HAP-1 (cell line): ENCODE measurements around the gene UPP2.

Experiments used
- DNase-seq, 2 experiments: peaks; one replicate each; pipeline ENCODE4 v3.0.0-alpha.2; 2016 to 2020; ENCODE audit warnings: low spot score in 2 of 2
- H3K27me3 ChIP-seq: fragments of 250-450 bp; sonication (Bioruptor Pico); 2 replicates; pipeline ENCODE4 v1.5.1; 2020; ENCODE audit warnings: low read depth, mild to moderate bottlenecking, moderate library complexity
- H3K36me3 ChIP-seq: fragments of 250-450 bp; sonication (Bioruptor Pico); replicated peaks from 2 replicates; pipeline ENCODE4 v1.5.1; 2020; ENCODE audit warnings: mild to moderate bottlenecking
- H3K4me1 ChIP-seq: fragments of 250-450 bp; sonication (Bioruptor Pico); 2 replicates; pipeline ENCODE4 v1.5.1; 2020; ENCODE audit warnings: mild to moderate bottlenecking
- H3K4me3 ChIP-seq: fragments of 250-450 bp; sonication (Bioruptor Pico); 2 replicates; pipeline ENCODE4 v1.5.1; 2020; ENCODE audit warnings: mild to moderate bottlenecking, moderate library complexity
- H3K9me3 ChIP-seq: fragments of 250-450 bp; sonication (Bioruptor Pico); 2 replicates; pipeline ENCODE4 v1.5.1; 2020; ENCODE audit warnings: mild to moderate bottlenecking, moderate library complexity
- in situ Hi-C: fragments of 300-500 bp; cut with MboI; formaldehyde crosslinking; loops from 3 replicates; pipeline ENCODE4 v1.14.3; 2020; ENCODE audit warnings: low sequenced_read_pairs, inconsistent platforms, mixed read lengths

The UPP2 gene

GRCh38 chr2:158120664-158121641 is 19.3 kb downstream of the UPP2 start:
- H3K27me3 ChIP-seq = no peaks in the 10 kb centered on the region
- no peaks in the 10 kb centered on the region for H3K9me3 ChIP-seq
- no peak overlapping the region for H3K4me3 ChIP-seq
- no peaks in the 10 kb centered on the region for H3K36me3 ChIP-seq
- in situ Hi-C loops = no loop called here
- H3K4me1 ChIP-seq = peaks cover 13% of the 10 kb centered on the region
- no peak for DNase-seq

DNA sequence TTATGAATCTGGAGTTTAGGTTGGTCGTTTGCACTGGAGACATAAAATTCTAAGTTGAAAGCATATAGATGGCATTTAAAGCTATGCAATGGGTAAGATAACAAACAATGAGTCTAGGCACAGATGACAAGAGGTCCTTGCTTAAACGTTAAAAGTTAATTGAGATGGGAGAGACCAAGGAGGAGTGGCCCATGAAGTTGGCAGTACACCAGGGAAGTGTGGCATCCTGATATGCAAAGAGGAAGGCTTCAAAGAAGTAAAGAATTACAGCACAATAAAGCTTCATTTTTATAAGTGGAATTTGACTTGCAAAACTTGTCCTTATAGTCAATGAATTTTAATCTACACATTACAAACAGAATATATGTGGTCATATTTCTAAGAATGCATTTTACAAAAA is 23.2 kb downstream of the UPP2 start:
- in situ Hi-C loops = no loop called here
- peaks cover 13% of the 10 kb centered on the region for H3K4me1 ChIP-seq
- no peak overlapping the region for H3K4me3 ChIP-seq
- no peaks in the 10 kb centered on the region for H3K9me3 ChIP-seq
- no peaks in the 10 kb centered on the region for H3K27me3 ChIP-seq
- DNase-seq = no peak
- H3K36me3 ChIP-seq = no peaks in the 10 kb centered on the region

GRCh38 chr2:158125756-158126498 is 24.3 kb downstream of the UPP2 start:
- no peaks in the 10 kb centered on the region for H3K27me3 ChIP-seq

GRCh38 chr2:158127380-158127804 is 25.7 kb downstream of the UPP2 start:
- Histone ChIP-seq H3K4me3 (no peak overlapping the region), H3K4me1 (no peaks in the 10 kb centered on the region), H3K9me3 (no peaks in the 10 kb centered on the region), H3K36me3 (no peaks in the 10 kb centered on the region), H3K27me3 (no peaks in the 10 kb centered on the region)
- DNase-seq = no peak
- in situ Hi-C loops = no loop called here

More at GRCh38 chr2:158125756-158126498, 24.3 kb downstream of the UPP2 start:
- in situ Hi-C loops = no loop called here
- no peaks in the 10 kb centered on the region for H3K9me3 ChIP-seq
- H3K4me3 ChIP-seq = no peak overlapping the region
- H3K4me1 ChIP-seq = peaks cover 5% of the 10 kb centered on the region; the same call in 1 of the 2 replicates
- H3K36me3 ChIP-seq = no peaks in the 10 kb centered on the region
- DNase-seq = no peak

DNA sequence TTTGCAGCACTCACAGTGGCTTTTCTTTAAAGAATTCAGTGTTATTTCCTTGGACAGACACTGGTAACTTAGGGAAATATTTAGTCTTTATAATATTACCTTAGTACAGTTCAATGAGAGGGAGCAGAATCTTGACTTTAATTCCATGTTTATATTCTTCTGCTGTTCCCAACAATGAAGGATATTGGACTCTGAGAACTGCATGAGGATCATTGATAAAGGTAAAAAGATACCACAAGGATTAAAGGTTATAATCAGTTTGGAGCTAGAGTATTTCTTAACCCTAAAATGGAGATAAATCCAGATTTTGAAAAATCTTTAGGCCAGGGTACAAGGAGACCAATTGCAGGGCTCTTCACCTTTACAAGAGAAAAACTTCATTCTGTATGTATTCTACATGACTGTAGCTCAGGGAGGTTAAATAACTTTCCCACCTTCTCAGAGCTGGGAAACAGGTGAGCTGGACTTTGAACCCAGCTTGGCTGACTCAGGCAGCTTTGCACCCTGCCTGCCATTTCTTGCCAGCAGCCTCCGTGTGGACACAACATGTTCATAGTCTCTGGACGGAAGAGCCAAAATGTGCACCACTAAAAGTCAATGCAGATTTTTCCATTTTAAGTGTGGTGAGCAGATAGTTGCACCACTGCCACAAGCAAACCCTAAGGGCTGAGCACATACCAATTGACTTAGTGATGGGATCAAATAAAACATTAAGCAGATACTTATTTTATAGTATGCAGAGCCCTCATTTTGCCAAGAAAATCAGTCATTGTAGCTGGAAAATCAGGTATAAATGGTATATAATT is 26.7 kb downstream of the UPP2 start:
- no peaks in the 10 kb centered on the region for H3K4me1 ChIP-seq
- no peaks in the 10 kb centered on the region for H3K27me3 ChIP-seq
- H3K4me3 ChIP-seq = no peak overlapping the region
- H3K9me3 ChIP-seq = no peaks in the 10 kb centered on the region
- in situ Hi-C loops = no loop called here
- no peaks in the 10 kb centered on the region for H3K36me3 ChIP-seq
- no peak for DNase-seq

DNA sequence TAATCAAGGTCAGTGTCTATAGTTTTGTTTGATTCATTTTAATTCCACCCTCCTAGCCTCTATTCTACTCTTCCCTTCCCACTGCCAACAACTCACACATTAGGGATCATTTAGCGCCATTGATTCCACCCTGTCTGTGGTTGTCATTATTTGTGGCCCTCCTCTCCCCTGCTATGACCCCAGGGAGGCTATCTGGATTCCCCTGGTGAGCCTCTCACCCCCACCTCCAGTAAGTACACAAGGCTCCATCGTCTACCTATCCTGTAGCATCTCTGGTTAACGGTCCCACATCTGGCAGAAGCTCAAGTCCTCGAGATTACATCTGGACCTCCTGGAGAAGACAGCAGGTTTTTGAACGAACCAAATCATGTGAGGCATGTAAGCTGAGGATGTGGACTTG is 27.4 kb downstream of the UPP2 start:
- H3K27me3 ChIP-seq = peaks cover 3% of the 10 kb centered on the region; the same call in 1 of the 2 replicates
- in situ Hi-C loops = no loop called here
- DNase-seq = no peak

DNA sequence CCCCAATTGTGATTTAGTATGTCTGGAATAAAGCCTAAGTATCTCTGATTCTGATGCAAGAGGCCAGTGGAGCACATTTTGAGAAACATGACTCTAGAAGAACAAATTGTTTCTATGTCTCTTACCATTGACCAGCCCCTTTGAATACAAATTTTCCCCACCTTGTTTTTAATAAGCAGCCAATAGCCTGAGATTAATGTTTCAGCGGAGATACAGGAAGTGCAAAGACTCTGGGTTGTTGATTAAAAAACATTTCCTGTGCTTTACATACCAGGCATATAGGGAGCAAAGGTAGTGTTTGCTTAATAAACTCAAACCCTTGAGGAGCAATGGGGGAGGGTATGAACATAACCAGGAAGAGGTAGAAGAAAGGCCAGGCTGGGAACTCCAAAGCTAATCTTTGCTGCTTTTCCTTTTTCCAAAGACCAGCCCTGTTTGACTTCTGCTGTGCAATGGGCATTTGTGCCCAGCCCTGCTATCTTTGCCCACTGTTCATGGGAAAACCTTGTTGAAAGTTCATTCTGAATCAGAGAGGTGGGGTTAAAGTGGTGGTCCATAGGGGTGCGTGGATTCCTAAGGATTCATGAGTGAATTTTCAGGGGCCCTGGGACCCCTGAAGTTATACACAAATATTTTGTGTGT is 29.3 kb downstream of the UPP2 start:
- H3K4me1 ChIP-seq = no peaks in the 10 kb centered on the region
- H3K27me3 ChIP-seq = peaks cover 4% of the 10 kb centered on the region; the same call in 1 of the 2 replicates
- no peaks in the 10 kb centered on the region for H3K36me3 ChIP-seq
- H3K4me3 ChIP-seq = no peak overlapping the region
- no peaks in the 10 kb centered on the region for H3K9me3 ChIP-seq
- DNase-seq = no peak
- in situ Hi-C loops = no loop called here

More for the DNA sequence above, 27.4 kb downstream of the UPP2 start:
- no peaks in the 10 kb centered on the region for H3K9me3 ChIP-seq
- no peak overlapping the region for H3K4me3 ChIP-seq
- H3K36me3 ChIP-seq = no peaks in the 10 kb centered on the region
- H3K4me1 ChIP-seq = no peaks in the 10 kb centered on the region

GRCh38 chr2:158131483-158131912 is 29.8 kb downstream of the UPP2 start:
- peaks cover 4% of the 10 kb centered on the region; the same call in 1 of the 2 replicates for H3K27me3 ChIP-seq
- no peaks in the 10 kb centered on the region for H3K4me1 ChIP-seq
- no peak overlapping the region for H3K4me3 ChIP-seq
- H3K36me3 ChIP-seq = no peaks in the 10 kb centered on the region
- no peaks in the 10 kb centered on the region for H3K9me3 ChIP-seq
- in situ Hi-C loops = no loop called here
- no peak for DNase-seq

- no peak for DNase-seq
- in situ Hi-C loops = no loop called here
Measured at GRCh38 chr2:158131919-158132566, 30.4 kb downstream of the UPP2 start.

GRCh38 chr2:158134055-158134454 is 32.4 kb downstream of the UPP2 start:
- no peak for DNase-seq
- in situ Hi-C loops = no loop called here
- no peak overlapping the region for H3K4me3 ChIP-seq

More at GRCh38 chr2:158131919-158132566, 30.4 kb downstream of the UPP2 start:
- Histone ChIP-seq H3K27me3 (peaks cover 4% of the 10 kb centered on the region; the same call in 1 of the 2 replicates), H3K4me1 (no peaks in the 10 kb centered on the region), H3K9me3 (no peaks in the 10 kb centered on the region), H3K36me3 (no peaks in the 10 kb centered on the region), H3K4me3 (no peak overlapping the region)

GRCh38 chr2:158134655-158135054 is 33.0 kb downstream of the UPP2 start:
- Histone ChIP-seq H3K36me3 (no peaks in the 10 kb centered on the region), H3K4me1 (no peaks in the 10 kb centered on the region), H3K4me3 (no peak overlapping the region), H3K27me3 (peaks cover 4% of the 10 kb centered on the region; the same call in 1 of the 2 replicates), H3K9me3 (no peaks in the 10 kb centered on the region)
- no peak for DNase-seq
- in situ Hi-C loops = no loop called here

More at GRCh38 chr2:158134055-158134454, 32.4 kb downstream of the UPP2 start:
- no peaks in the 10 kb centered on the region for H3K36me3 ChIP-seq
- no peaks in the 10 kb centered on the region for H3K4me1 ChIP-seq
- H3K9me3 ChIP-seq = no peaks in the 10 kb centered on the region
- H3K27me3 ChIP-seq = peaks cover 4% of the 10 kb centered on the region; the same call in 1 of the 2 replicates

DNA sequence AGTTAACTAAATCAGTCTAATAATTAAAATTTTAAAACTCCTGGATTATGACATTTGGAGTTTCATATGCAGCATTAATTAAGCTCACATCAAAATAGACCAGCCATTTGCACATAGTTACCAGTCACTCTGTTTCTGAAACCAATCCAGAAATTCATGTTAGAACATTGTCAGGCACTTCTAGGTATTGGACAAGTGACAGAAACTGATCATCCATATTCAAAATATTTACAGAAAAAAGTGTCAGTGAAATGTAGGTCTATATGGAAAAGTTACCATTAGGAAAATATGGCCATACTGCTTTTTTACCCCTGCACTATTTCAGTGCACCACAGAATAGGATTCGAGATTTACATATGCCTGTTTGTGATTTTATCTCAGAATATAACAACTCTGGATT is 33.4 kb downstream of the UPP2 start:
- DNase-seq = no peak
- Histone ChIP-seq H3K4me1 (no peaks in the 10 kb centered on the region), H3K9me3 (no peaks in the 10 kb centered on the region), H3K27me3 (peaks cover 4% of the 10 kb centered on the region; the same call in 1 of the 2 replicates), H3K36me3 (no peaks in the 10 kb centered on the region), H3K4me3 (no peak overlapping the region)
- in situ Hi-C loops = no loop called here
